Colonic mucosa (tissue), 4 donors: ENCODE data around the gene SPRY1. TPM values are rescaled to one million over a fixed set of nuclear protein-coding genes. Genes with fewer than 3 reads are reported as not detected.

Experiments
- DNase-seq: peaks from one replicate; pipeline ENCODE4 v3.0.0-alpha.2; 2020
- H3K27ac ChIP-seq: fragments of 200-600 bp; one replicate; pipeline ENCODE4 v1.8.0; 2021
- H3K27me3 ChIP-seq: fragments of 200-600 bp; one replicate; pipeline ENCODE4 v1.8.0; 2021
- H3K36me3 ChIP-seq: fragments of 200-600 bp; one replicate; pipeline ENCODE4 v1.8.0; 2021
- H3K4me1 ChIP-seq: fragments of 200-600 bp; one replicate; pipeline ENCODE4 v1.8.0; 2021; ENCODE audit warnings: mild to moderate bottlenecking
- H3K4me3 ChIP-seq: fragments of 200-600 bp; one replicate; pipeline ENCODE4 v1.8.0; 2021
- H3K9ac ChIP-seq, 2 donors: one replicate each; pipeline ENCODE4 v1.7.0; 2013; ENCODE audit warnings: control low read depth in 2 of 2, low read depth in 2 of 2, low read length in 2 of 2
- H3K9me3 ChIP-seq: fragments of 200-600 bp; one replicate; pipeline ENCODE4 v1.8.0; 2021
- CTCF ChIP-seq: fragments of 200-600 bp; IDR thresholded peaks from one replicate; pipeline ENCODE4 v1.8.0; 2022; ENCODE audit warnings: antibody characterized with exemption, mild to moderate bottlenecking
- intact Hi-C: fragments of 100-400 bp; cut with DNase I; formaldehyde crosslinking; loops from one replicate; pipeline ENCODE4 v1.14.1; 2022
- total RNA-seq, 2 donors: library from RNA; stranded (reverse); fragmentation: NEBNext Ultra II Directional in 1 of 2; extraction: Animal tissue kit (Norgen Biotek cat#: 25700) in 1 of 2; gene quantifications; one replicate each; pipeline ENCODE4 v1.2.1, GENCODE V29; 2021
- donor health status: healthy.
- donor health status: DM: no; HTN: no; CAD: no.
- donor health status: DM: no; HTN: no; CAD: no.

The SPRY1 gene
- total RNA-seq, 2 donors from 2014 or later: 23.8 to 34.2 TPM

DNA sequence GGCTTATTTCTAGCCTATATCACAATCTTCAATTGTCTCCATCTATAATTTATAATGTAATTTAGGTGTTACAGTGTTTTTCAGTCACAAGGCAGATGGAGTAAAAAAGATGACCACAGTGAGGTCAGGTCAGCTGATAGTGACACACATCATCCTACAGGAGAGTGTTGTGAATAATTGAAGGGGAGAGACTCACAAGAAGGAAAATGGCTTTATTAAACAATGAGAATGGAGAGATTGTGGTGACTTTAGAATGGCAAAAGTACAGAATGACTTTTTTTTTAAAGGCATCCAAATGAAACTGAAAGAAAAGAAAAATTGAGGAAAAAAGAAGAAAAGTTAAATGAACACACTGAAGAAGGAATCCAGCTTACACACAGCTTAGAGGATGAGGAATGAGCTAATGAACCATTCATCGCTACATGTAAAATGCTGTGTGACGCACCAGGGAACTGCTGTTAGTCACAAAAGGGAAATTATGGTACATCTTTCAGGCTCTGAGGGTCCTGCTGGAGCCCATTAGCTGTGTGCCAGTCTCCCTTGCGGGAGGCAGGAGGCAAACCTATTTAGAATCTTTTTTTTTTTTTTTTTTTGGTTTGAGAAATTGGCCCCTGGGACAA is 56.6 kb downstream of the SPRY1 start:
- no peak for TF ChIP-seq CTCF

More for the DNA sequence above, 56.6 kb downstream of the SPRY1 start:
- Histone ChIP-seq H3K36me3 (no peaks in the 10 kb centered on the region), H3K27me3 (no peaks in the 10 kb centered on the region), H3K4me1 (no peaks in the 10 kb centered on the region), H3K27ac (no peak overlapping the region), H3K4me3 (no peak overlapping the region), H3K9ac (no peak overlapping the region), H3K9me3 (no peaks in the 10 kb centered on the region)
- intact Hi-C loops: no loop called here
- no peak for DNase-seq
